GM12873 (cell line): Measurements from ENCODE around the gene RXFP1.

Source experiments
- TF ChIP-seq, protein P1 (sequence below): IDR thresholded peaks from 2 replicates; pipeline ENCODE4 v1.5.1; 2012; ENCODE audit warnings: low read depth, mild to moderate bottlenecking, moderate library complexity, low read length, control low read depth; ENCODE audit not compliant: insufficient read depth; ENCODE audit errors: missing control alignments

The RXFP1 gene

GRCh38 chr4:158671915-158672806 lies 150.5 kb downstream of the RXFP1 start, which contains the start of gene ETFDH:
ETFDH (plus strand) TSS chr4:158672296; CDS start chr4:158672457, 161 bp downstream.
- TF ChIP-seq, protein P1, sequence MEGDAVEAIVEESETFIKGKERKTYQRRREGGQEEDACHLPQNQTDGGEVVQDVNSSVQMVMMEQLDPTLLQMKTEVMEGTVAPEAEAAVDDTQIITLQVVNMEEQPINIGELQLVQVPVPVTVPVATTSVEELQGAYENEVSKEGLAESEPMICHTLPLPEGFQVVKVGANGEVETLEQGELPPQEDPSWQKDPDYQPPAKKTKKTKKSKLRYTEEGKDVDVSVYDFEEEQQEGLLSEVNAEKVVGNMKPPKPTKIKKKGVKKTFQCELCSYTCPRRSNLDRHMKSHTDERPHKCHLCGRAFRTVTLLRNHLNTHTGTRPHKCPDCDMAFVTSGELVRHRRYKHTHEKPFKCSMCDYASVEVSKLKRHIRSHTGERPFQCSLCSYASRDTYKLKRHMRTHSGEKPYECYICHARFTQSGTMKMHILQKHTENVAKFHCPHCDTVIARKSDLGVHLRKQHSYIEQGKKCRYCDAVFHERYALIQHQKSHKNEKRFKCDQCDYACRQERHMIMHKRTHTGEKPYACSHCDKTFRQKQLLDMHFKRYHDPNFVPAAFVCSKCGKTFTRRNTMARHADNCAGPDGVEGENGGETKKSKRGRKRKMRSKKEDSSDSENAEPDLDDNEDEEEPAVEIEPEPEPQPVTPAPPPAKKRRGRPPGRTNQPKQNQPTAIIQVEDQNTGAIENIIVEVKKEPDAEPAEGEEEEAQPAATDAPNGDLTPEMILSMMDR = peak; percentile 73

DNA sequence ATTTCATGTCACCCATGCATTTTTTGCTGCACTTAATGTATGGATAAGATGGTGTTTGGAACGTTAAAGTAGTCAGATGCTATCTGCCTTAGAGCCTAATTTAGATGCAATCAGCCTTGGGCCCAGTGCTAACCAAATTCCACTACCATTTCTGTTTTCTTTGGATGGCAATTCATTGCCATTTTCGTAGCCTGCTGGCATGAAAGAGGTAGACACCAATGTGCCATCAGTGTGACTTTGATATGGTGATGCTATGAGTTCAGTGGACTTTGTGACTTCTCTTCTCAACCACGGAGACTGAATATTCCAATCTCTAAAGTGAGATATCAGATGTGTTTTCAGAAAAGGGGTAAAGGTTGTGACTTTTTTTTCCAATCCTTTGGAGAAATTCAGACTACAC lies 152.0 kb downstream of the RXFP1 start:
- TF ChIP-seq, protein P1 = no peak

- TF ChIP-seq, protein P1 = no peak
Measured at GRCh38 chr4:158676076-158676475, 154.4 kb downstream of the RXFP1 start.

DNA sequence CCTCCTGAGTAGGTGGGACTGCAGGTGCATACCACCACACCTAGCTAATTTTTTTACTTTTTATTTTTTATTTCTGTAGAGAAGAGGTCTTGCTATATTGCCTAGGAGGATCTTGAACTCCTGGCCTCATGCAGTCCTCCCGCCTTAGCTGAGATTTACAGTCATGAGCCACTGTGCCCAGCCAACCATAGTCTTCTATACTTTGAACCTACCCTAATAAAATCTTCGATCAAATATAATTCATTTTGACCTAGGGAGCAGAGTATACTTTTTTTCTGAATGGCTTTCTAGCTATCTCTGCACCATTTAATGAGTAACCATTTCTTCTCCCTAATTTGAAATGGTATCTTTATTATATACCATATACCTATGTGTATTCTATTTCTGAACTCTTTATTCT lies 157.1 kb downstream of the RXFP1 start:
- TF ChIP-seq, protein P1 = no peak

DNA sequence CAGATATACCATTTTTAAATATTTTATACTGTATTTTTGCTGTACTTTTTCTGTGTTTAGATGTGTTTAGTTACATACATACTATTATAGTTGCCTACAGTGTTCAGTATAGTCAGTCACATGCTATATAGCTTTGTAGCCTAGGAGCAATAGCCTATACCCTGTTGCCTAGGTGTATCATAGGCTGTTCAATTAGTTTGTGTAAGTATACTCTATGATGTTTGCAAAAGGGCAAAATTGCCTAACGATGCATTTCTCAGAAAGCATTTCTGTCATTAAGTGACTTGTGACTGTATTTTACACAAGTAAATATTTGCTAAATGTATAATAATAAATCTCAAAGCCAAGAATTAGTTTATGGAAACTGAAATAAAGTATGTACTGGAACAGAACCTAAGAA lies 159.9 kb downstream of the RXFP1 start:
- TF ChIP-seq, protein P1 = no peak

DNA sequence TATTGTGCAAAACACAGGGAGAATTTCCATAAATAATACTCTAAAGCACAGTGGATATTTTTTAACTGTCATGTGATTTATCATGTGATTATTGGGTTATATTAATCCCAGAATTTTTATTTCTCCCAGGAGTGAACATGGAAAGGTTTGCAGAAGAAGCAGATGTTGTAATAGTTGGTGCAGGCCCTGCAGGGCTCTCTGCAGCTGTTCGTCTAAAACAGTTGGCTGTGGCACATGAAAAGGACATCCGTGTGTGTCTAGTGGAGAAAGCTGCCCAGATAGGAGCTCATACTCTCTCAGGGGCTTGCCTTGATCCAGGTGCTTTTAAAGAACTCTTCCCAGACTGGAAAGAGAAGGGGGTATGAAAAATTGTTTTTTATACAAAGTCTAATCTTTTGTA lies 160.4 kb downstream of the RXFP1 start:
- TF ChIP-seq, protein P1 = no peak

DNA sequence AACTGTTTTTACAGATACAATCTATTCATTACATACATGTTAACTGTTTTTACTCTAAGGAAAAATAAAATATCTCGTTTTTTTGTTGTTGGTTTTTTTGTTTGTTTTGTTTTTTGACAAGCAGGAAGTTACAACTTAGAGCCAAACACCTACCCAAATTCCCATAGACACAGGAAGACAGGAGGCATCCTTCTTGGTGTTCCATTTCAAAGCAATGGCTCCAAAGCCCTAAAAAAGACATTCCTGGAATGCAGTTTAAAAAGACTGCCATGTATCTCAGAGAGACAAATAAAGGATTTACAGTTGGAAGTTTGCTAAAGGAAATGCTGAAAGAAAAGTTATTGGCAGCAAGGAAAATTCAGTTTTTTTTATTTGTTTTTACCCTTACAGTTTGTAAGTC lies 167.1 kb downstream of the RXFP1 start:
- TF ChIP-seq, protein P1 = no peak
